GM19099 (cell line): ENCODE data around the gene SYNC.
A peak's percentile ranks its signal among the peaks of the same experiment; 100 is the strongest.

Experiments
- POLR2A ChIP-seq: IDR thresholded peaks from 3 replicates; pipeline ENCODE4 v1.6.1; 2011; ENCODE audit warnings: low read depth; ENCODE audit not compliant: insufficient read length; ENCODE audit errors: extremely low read depth

The SYNC gene

DNA sequence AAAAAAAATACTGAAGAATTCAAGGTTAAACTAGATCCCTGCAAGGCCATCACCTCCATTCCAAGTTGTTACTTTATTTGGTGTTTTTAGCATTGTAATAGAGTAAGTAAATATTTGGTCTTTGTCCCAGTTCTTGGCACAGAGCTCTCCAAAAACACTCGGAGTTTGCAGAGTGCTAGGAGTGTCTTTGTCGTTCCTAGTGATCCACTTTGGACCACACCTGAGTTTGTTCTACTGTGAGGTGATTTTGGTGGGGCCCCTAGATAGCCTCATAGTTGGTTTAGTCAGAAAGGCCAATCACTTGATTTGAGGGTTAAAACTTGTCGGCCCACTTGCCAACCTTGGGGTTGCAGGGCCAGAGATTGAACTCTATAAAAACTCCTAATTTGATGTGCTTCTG, 25.6 kb downstream of the SYNC start:
- TF ChIP-seq POLR2A, result no peak

- no peak for TF ChIP-seq POLR2A
These were observed 35.5 kb downstream of the SYNC start for GRCh38 chr1:32666901-32667566.

DNA sequence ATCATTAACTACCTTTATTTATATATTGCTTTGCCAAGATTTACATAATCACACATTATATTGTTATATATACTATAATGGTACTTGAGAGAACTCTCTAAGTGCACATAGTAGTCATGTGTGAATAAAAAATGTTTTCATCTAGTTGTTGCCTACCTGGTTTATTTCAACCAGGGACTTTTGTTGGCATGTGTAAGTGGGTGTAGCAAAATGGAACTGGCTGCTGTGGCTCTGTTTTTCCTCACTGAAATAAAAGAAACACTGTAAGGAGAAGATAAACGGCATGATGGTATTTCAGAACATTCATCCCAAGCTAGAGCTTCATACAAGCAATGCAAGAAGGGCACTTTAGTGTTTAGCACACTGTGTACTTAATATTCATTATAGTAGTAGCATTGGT, 36.7 kb downstream of the SYNC start:
- TF ChIP-seq POLR2A, result no peak

GRCh38 chr1:32659581-32659980, 43.0 kb downstream of the SYNC start:
- no peak for TF ChIP-seq POLR2A

GRCh38 chr1:32652244-32652962, 50.2 kb downstream of the SYNC start:
- TF ChIP-seq POLR2A, result no peak

GRCh38 chr1:32651461-32652073, 51.0 kb downstream of the SYNC start:
- no peak for TF ChIP-seq POLR2A

- peak; percentile 71 for TF ChIP-seq POLR2A
These were observed 51.7 kb downstream of the SYNC start, which contains the start of gene RBBP4 for GRCh38 chr1:32650752-32651460. Gene RBBP4 (plus strand): TSS chr1:32651208. CDS start chr1:32651307, 99 bp downstream.

GRCh38 chr1:32650248-32650751, 52.3 kb downstream of the SYNC start, which contains the start of gene ZBTB8OS:
Gene ZBTB8OS (minus strand): TSS chr1:32650550. CDS start chr1:32650529, 21 bp downstream.
- TF ChIP-seq POLR2A, result peak; percentile 86

DNA sequence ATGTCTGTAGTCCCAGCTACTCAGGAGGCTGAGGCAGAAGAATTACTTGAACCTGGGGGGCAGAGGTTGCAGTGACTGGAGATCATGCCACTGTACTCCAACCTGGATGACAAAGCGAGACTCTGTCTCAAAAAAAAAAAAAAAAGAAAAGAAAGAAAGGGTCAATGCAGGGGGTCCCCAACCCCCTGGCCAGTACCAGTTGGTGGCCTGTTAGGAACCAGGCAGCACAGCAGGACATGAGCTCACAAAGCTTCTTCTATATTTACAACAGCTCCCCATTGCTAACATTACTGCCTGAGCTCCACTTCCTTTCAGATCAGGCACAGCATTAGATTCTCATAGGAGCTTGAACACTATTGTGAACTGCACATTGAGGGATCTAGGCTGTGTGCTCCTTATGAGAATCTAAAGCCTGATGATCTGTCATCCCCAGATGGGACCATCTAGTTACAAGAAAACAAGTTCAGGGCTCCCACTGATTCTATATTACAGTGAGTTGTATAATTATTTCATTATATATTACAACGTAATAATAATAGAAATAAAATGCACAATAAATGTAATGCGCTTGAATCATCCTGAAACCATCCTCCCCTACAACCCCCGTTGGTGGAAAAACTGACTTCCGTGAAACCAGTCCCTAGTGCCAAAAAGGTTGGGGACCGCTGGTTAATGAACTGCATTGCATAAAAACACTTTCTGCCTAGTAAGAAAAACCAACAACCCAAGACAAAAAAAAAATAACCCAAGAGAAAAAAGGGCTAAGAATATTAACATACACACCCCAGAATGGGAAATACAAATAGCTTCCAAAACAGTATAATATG, 55.0 kb downstream of the SYNC start:
- TF ChIP-seq POLR2A, result no peak

GRCh38 chr1:32644426-32644825, 58.1 kb downstream of the SYNC start:
- TF ChIP-seq POLR2A, result no peak

GRCh38 chr1:32639489-32640075, 63.0 kb downstream of the SYNC start:
- TF ChIP-seq POLR2A, result no peak

DNA sequence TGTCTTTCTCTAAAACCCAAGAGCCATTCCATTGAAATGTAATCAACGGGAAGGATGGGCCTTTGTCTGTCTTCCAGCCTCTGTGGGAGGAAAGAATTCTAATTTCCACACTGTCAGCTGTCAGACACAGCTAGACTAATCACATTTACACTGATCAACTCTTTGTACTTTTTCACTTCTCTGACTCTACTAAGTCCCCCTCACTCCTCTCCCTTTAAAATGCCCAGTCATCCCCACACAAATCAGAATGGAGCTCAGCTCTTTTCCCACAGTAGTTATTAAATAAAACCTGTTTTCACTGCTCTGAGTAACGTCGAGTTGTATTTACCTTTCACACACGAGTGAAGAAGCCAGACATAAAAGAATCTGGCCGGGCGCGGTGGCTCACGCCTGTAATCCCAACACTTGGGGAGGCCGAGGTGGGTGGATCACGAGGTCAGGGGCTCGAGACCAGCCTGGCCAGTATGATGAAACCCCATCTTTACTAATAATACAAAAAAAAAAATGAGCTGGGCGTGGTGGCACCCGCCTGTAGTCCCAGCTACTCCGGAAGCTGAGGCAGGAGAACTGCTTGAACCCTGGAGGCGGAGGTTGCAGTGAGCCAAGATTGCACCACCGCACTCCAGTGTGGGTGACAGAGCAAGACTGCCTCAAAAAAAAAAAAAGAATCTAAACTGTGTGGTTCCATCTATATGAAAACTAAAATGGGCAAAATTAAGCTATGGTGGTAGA, 65.5 kb downstream of the SYNC start:
- no peak for TF ChIP-seq POLR2A

GRCh38 chr1:32635508-32636277, 66.9 kb downstream of the SYNC start:
- no peak for TF ChIP-seq POLR2A

DNA sequence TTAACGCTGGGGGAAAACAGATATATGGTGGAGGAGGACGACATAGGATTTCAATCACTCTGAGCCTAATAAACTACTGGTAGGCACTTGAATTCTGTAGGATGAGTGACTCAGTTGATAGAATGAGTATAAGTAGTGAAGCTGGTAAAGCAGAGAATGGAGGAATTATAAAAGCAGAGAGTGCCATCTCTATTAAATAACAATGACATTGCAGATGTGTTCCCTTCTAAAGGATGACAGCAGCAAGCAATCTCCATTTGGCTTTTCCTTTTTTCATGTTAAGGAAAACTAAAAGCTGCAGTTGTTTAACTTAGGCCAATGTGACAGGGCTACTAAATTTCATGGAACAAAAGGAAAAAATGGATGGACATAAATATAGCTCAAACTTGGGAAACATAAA, 69.7 kb downstream of the SYNC start:
- TF ChIP-seq POLR2A, result no peak
